NCI-H1092 (cell line): Measurements from ENCODE around the gene OVCA2.

Experiments
- DNase-seq: peaks from one replicate; lab custom pipeline; 2025; lab: John Stamatoyannopoulos, UW

The OVCA2 gene

GRCh38 chr17:2054512-2055291, 12.9 kb downstream of the OVCA2 start, which contains the start of gene HIC1:
TSS of gene HIC1 (plus strand) at chr17:2055103. CDS start at chr17:2056691, 1,588 bp downstream.
- no peak for DNase-seq

GRCh38 chr17:2055292-2056205, 13.7 kb downstream of the OVCA2 start:
- DNase-seq, result no peak

GRCh38 chr17:2056206-2057174, 14.7 kb downstream of the OVCA2 start:
- no peak for DNase-seq

- no peak for DNase-seq
These were observed 15.4 kb downstream of the OVCA2 start for GRCh38 chr17:2057175-2057759.

- DNase-seq, result no peak
These were observed 16.2 kb downstream of the OVCA2 start for GRCh38 chr17:2057760-2058585.

GRCh38 chr17:2058586-2059546, 17.0 kb downstream of the OVCA2 start:
- no peak for DNase-seq

- DNase-seq, result no peak
These were observed 17.9 kb downstream of the OVCA2 start for GRCh38 chr17:2059547-2060384.

- no peak for DNase-seq
These were observed 18.5 kb downstream of the OVCA2 start for GRCh38 chr17:2060385-2060658.

GRCh38 chr17:2060681-2061440, 19.0 kb downstream of the OVCA2 start:
- no peak for DNase-seq

GRCh38 chr17:2061441-2061958, 19.7 kb downstream of the OVCA2 start:
- no peak for DNase-seq

- no peak for DNase-seq
These were observed 20.9 kb downstream of the OVCA2 start for GRCh38 chr17:2062571-2063183.

- no peak for DNase-seq
These were observed 21.7 kb downstream of the OVCA2 start for GRCh38 chr17:2063261-2064146.

GRCh38 chr17:2064147-2064489, 22.3 kb downstream of the OVCA2 start:
- DNase-seq, result no peak

GRCh38 chr17:2064520-2064971, 22.7 kb downstream of the OVCA2 start:
- DNase-seq, result no peak

GRCh38 chr17:2064980-2065785, 23.4 kb downstream of the OVCA2 start:
- no peak for DNase-seq
